Gastroesophageal sphincter (tissue), 4 donors: Measurements from ENCODE around the gene CDH1. TPM values are rescaled to one million over a fixed set of nuclear protein-coding genes. Genes with fewer than 3 reads are reported as not detected.

Experiments used
- ATAC-seq: fragments of 150-250 bp; one replicate; pipeline ENCODE4 v1.9.1; 2016; ENCODE audit warnings: mild to moderate bottlenecking, moderate library complexity
- H3K27ac ChIP-seq, 4 donors: fragments of 200-600 bp; sonication (generic) in 3 of 4; 1 replicate in 3 of 4; 2 replicates in 1 of 4; pipeline ENCODE4 v1.5.1; 2016 to 2019
- H3K27me3 ChIP-seq: fragments of 200-600 bp; sonication (generic); one replicate; pipeline ENCODE4 v1.5.1; 2019
- H3K36me3 ChIP-seq, 2 donors: fragments of 200-600 bp; sonication (generic); one replicate each; pipeline ENCODE4 v1.5.1; 2019; ENCODE audit warnings: control low read depth in 1 of 2
- H3K4me1 ChIP-seq, 3 donors: fragments of 200-600 bp; sonication (generic); 1 replicate in 2 of 3; 2 replicates in 1 of 3; pipeline ENCODE4 v1.5.1; 2016 to 2019; ENCODE audit warnings: control low read depth in 2 of 3
- H3K4me3 ChIP-seq, 2 donors: fragments of 200-600 bp; sonication (generic); one replicate each; pipeline ENCODE4 v1.5.1; 2019; ENCODE audit warnings: mild to moderate bottlenecking in 1 of 2, moderate library complexity in 1 of 2
- H3K9me3 ChIP-seq, 3 donors: fragments of 200-600 bp; sonication (generic); one replicate each; pipeline ENCODE4 v1.5.1; 2017 to 2019; ENCODE audit warnings: control low read depth in 2 of 3
- CTCF ChIP-seq, 4 experiments: fragments of 200-600 bp in 2 of 4; fragments of 450-650 bp in 2 of 4; sonication (generic) in 1 of 4; IDR thresholded peaks; one replicate each; pipeline ENCODE4 v1.5.1; 2017 to 2019; ENCODE audit warnings: antibody characterized with exemption in 4 of 4, mild to moderate bottlenecking in 2 of 4, moderate library complexity in 2 of 4
- EP300 ChIP-seq: sonication (generic); formaldehyde crosslinking; IDR thresholded peaks from one replicate; pipeline ENCODE4 v1.6.1; 2017; ENCODE audit warnings: antibody characterized with exemption, mild to moderate bottlenecking
- POLR2A ChIP-seq, 2 donors: fragments of 450-650 bp; IDR thresholded peaks; one replicate each; pipeline ENCODE4 v1.6.1; 2017; ENCODE audit warnings: antibody characterized with exemption in 2 of 2, mild to moderate bottlenecking in 2 of 2, moderate library complexity in 1 of 2
- POLR2AphosphoS5 ChIP-seq: sonication (generic); formaldehyde crosslinking; IDR thresholded peaks from one replicate; pipeline ENCODE4 v1.6.1; 2017; ENCODE audit warnings: antibody characterized with exemption
- WGBS, 2 donors: methylation state at CpG; one replicate each; pipeline ENCODE4 v1.1.5; 2018; ENCODE audit warnings: low coverage in 1 of 2; 5-methylcytosine and 5-hydroxymethylcytosine counted together
- total RNA-seq, 4 donors: library from RNA; depleted of rRNA; stranded (reverse); fragments of >200 nt; gene quantifications; one replicate each; pipeline ENCODE4 v1.1.0, GENCODE V29; 2016

The CDH1 gene
- total RNA-seq, 4 donors from 2014 or later = 0.13 to 12.0 (median 1.2) TPM

- Histone ChIP-seq H3K4me1 (no peaks in the 10 kb centered on the region), H3K9me3 (no peaks in the 10 kb centered on the region), H3K4me3 (no peak overlapping the region), H3K27ac (no peak overlapping the region), H3K36me3 (no peaks in the 10 kb centered on the region), H3K27me3 (peaks cover 23% of the 10 kb centered on the region)
- TF ChIP-seq EP300 (no peak), CTCF (IDR thresholded peaks at IDR 0.05) (no peak), POLR2AphosphoS5 (no peak), POLR2A (IDR thresholded peaks at IDR 0.05) (no peak)
- 54 to 68% methylated on average over 4 to 7 of the region's 8 CpGs for WGBS, 2 donors
- no peak for ATAC-seq
These were observed 23.7 kb downstream of the CDH1 start for GRCh38 chr16:68760671-68761275.

GRCh38 chr16:68762996-68763756, 26.1 kb downstream of the CDH1 start:
- no peak overlapping the region for H3K4me3 ChIP-seq
- TF ChIP-seq EP300 (no peak), POLR2A (IDR thresholded peaks at IDR 0.05) (no peak), CTCF (IDR thresholded peaks at IDR 0.05) (no peak), POLR2AphosphoS5 (no peak)
- no peaks in the 10 kb centered on the region for H3K4me1 ChIP-seq
- WGBS, 2 donors = 34 to 36% methylated on average over 5 to 6 of the region's 6 CpGs
- peaks cover 23% of the 10 kb centered on the region for H3K27me3 ChIP-seq
- ATAC-seq = no peak
- no peaks in the 10 kb centered on the region for H3K9me3 ChIP-seq
- H3K36me3 ChIP-seq = no peaks in the 10 kb centered on the region
- no peak overlapping the region for H3K27ac ChIP-seq

- Histone ChIP-seq H3K9me3 (no peaks in the 10 kb centered on the region), H3K27me3 (peaks cover 19% of the 10 kb centered on the region), H3K4me1 (no peaks in the 10 kb centered on the region), H3K4me3 (no peak overlapping the region), H3K36me3 (no peaks in the 10 kb centered on the region), H3K27ac (no peak overlapping the region)
- no peak for TF ChIP-seq POLR2A (IDR thresholded peaks at IDR 0.05)
- WGBS, 2 donors = 63 to 66% methylated on average over 3 to 8 of the region's 8 CpGs
- no peak for ATAC-seq
These were observed 27.8 kb downstream of the CDH1 start for GRCh38 chr16:68764862-68765261.

GRCh38 chr16:68767581-68767980, 30.5 kb downstream of the CDH1 start:
- ATAC-seq = no peak
- Histone ChIP-seq H3K9me3 (no peaks in the 10 kb centered on the region), H3K27me3 (no peaks in the 10 kb centered on the region), H3K4me1 (no peaks in the 10 kb centered on the region), H3K4me3 (no peak overlapping the region), H3K27ac (no peak overlapping the region), H3K36me3 (no peaks in the 10 kb centered on the region)
- 65 to 92% methylated on average over 1 of the region's 1 CpG for WGBS, 2 donors
- TF ChIP-seq POLR2A (IDR thresholded peaks at IDR 0.05) = no peak
- TF ChIP-seq CTCF (IDR thresholded peaks at IDR 0.05) = no peak
- no peak for TF ChIP-seq POLR2AphosphoS5
- no peak for TF ChIP-seq EP300

GRCh38 chr16:68768175-68768574, 31.1 kb downstream of the CDH1 start:
- TF ChIP-seq POLR2AphosphoS5 (no peak), EP300 (no peak), POLR2A (IDR thresholded peaks at IDR 0.05) (no peak), CTCF (IDR thresholded peaks at IDR 0.05) (no peak)
- Histone ChIP-seq H3K27me3 (no peaks in the 10 kb centered on the region), H3K4me3 (no peak overlapping the region), H3K36me3 (no peaks in the 10 kb centered on the region), H3K27ac (no peak overlapping the region), H3K4me1 (no peaks in the 10 kb centered on the region), H3K9me3 (no peaks in the 10 kb centered on the region)
- WGBS, 2 donors = 43 to 98% methylated on average over 1 to 7 of the region's 7 CpGs
- no peak for ATAC-seq
